Activated naive CD4-positive, alpha-beta T cell treated with anti-CD3 and anti-CD28 coated beads, Interleukin-2, amount 50 U/mL, for 16 hours (primary cell): Measurements from ENCODE around the gene SPDEF.

Experiments used
- DNase-seq: peaks from one replicate; pipeline ENCODE4 v3.0.0-alpha.2; 2020

The SPDEF gene

GRCh38 chr6:34543421-34543820 lies 12.7 kb downstream of the SPDEF start:
- DNase-seq, result no peak

DNA sequence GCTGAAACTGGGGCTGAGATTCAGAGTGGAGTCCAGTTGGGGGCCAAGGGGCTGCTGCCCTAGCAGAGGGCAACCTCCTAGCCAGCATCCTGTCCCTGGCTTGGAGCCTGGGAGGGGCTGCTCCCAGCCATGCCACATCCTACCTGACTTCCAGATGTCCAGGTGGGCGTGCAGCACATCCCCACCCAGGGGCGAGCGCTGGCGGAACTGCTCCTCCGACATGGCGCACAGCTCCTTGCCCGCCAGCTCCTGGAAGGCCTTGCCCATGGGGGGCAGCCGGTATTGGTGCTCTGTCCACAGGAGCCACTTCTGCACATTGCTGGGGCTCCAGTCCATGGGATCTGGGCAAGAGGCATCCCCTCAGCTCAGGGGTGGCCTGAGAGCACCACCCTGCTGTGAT lies 15.3 kb downstream of the SPDEF start:
- DNase-seq, result no peak

DNA sequence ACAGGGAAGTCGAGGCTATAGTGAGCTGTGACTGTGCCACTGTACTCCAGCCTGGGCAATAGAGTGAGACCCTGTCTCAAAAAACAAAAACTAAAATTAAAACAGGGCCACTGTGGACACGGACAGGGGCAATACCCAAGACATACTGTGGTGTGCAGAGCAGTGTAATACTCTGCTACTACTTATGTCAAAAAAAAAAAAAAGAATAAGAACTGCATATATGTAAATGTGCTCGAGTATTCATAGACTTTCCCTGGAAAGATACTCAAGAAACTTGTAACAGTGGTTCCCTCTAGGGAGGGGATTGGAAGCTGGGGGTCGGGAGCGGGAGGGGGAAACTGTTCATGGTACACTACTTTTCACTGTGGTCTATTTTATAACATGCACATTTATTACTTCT lies 15.9 kb downstream of the SPDEF start:
- DNase-seq, result no peak

GRCh38 chr6:34539181-34539580 lies 16.9 kb downstream of the SPDEF start:
- DNase-seq, result no peak

DNA sequence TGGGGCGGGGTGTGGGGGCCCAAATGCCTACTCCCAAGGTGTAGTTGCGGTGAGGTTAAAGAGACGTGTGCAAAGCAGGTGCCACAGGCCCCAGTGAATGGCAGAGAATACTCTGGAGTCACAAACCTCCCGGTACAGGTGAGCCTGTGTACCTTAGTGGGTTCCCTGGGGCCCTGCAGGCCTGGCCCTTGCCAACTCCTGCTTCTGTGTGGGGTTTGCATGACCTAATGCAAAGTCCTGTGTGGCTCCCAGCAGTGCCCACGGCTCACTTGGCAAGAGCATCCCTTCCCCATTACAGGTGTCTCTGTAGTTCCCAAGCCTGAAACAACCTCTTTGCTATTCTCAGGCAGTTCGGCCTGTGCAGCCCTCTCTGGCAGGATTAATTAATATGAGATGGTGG lies 17.5 kb downstream of the SPDEF start:
- DNase-seq, result no peak

GRCh38 chr6:34537922-34538550 lies 18.1 kb downstream of the SPDEF start:
- no peak for DNase-seq

GRCh38 chr6:34536959-34537848 lies 18.9 kb downstream of the SPDEF start:
- no peak for DNase-seq

DNA sequence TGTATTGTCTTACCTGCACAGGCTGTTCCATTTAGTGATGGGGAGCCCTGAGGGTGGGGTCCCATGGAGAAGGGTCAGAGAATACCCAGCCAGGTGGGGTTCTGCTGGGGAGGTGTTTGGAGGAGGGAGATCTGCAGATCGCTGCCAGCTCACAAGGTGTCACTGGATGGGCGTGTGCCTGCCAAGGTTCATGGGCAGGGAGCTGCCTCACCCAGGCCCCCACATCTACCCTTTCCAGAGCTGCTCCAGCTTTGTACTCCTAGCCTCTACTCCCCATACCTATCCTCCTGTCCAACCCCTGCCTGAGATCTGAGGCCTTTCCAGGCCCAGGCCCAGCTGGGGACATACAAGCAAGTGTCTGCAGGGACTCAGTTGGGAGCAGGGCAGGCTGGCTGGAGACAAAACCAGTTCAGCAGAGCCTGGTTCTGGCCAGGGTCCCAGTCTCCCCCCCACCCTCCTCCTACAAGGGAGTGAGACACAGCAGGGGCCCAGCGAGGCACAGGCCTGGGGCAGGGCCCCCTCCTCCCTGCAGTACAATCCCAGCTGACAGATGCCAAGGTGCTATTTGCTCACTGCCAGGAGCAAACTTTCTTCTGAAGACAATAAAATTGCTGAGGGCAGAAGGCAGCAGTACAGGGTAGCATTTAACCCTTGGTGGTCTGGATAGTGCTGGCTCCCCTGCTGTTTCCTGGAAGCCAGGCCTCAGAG lies 19.7 kb downstream of the SPDEF start:
- DNase-seq, result no peak

GRCh38 chr6:34535646-34536045 lies 20.5 kb downstream of the SPDEF start:
- no peak for DNase-seq

- DNase-seq, result no peak
These were observed 20.9 kb downstream of the SPDEF start for GRCh38 chr6:34535199-34535598.

- no peak for DNase-seq
These were observed 21.5 kb downstream of the SPDEF start for GRCh38 chr6:34534656-34535055.

DNA sequence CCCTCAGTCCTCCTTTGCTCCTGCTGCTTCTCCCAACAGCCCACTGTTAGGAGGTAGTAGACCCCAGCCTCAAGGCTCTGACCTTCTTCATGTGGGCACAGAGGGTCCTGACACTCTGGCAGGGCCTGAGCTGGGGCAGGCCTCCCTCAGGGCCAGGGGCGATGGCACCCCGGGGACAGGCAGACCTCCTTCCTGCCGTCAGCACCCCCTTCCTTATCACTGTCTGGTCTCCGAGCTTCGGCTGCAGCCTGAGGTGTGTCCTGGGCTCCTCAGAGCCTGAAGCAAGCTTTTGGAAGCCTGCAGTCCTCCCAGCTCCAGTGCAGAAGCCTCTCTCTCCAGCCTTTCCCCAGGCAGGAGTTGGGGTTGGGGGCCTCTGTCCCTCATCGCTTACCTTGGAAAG lies 22.0 kb downstream of the SPDEF start:
- DNase-seq, result no peak

DNA sequence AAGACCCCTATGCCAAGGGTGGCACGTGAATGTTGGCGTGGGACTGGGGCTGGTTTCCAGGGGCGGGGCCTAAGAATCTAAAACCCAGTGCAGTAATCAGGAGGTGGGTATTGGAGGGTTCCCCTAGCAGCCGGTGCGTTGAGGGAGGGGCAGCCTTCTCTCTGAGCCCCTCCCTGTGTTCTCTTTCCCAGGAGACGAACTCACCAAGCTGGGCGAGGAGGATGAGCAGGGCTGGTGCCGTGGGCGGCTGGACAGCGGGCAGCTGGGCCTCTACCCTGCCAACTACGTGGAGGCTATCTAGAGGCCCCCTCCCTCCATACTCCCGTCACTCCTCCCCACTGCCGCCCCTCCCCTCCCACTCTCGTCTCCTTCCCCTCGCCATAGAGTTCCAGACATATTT lies 23.9 kb downstream of the SPDEF start:
- no peak for DNase-seq

DNA sequence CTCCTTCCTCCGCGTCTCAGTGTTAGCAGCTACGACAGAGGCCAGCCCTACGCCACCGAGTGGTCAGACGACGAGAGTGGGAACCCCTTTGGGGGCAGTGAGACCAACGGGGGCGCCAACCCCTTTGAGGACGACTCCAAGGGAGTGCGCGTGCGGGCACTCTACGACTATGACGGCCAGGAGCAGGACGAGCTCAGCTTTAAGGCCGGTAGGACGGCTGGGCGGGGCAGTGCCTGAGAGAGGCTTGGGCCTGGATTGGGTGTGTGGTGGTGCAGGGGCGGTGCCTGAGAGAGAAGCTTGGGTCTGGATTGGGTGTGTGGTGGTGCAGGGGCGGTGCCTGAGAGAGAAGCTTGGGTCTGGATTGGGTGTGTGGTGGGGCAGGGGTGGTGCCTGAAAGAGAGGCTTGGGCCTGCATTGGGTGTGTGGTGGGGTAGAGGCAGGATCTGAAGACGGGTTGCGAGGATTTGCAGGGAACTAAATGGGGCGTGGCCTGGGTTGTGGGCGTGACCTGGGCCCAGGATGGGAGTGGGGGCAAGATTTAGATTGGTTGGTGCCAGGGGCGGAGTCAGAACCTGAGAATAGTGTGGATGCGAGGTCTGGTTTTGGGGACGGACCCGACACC lies 24.4 kb downstream of the SPDEF start:
- DNase-seq, result peak; percentile 21

DNA sequence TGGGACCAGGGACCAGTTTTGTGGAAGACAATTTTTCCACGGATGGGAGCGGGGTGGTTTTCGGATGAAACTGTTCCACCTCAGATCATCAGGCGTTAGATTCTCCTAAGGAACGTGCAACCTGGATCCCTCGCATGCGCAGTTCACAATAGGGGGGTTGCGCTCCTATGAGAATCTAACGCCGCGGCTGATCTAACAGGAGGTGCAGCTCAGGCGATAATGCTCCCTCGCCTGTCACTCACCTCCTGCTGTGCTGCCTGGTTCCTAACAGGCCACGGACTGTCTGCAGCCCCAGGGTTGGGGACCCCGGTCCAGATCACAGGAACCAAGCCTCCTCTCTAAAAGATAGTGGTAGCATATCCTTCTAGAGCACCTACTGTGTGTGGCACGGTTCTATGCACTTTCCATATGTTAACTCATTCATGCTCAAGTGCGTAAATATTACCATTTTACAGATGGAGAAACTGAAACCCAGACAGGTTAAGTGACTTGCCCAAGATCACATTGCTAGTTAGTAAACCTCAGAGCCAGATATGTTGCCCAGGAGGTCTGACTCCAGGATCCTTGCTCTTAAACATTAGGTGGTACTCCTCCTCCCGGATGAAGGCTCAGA lies 25.3 kb downstream of the SPDEF start:
- DNase-seq, result no peak

GRCh38 chr6:34529665-34530327 lies 26.3 kb downstream of the SPDEF start:
- no peak for DNase-seq

DNA sequence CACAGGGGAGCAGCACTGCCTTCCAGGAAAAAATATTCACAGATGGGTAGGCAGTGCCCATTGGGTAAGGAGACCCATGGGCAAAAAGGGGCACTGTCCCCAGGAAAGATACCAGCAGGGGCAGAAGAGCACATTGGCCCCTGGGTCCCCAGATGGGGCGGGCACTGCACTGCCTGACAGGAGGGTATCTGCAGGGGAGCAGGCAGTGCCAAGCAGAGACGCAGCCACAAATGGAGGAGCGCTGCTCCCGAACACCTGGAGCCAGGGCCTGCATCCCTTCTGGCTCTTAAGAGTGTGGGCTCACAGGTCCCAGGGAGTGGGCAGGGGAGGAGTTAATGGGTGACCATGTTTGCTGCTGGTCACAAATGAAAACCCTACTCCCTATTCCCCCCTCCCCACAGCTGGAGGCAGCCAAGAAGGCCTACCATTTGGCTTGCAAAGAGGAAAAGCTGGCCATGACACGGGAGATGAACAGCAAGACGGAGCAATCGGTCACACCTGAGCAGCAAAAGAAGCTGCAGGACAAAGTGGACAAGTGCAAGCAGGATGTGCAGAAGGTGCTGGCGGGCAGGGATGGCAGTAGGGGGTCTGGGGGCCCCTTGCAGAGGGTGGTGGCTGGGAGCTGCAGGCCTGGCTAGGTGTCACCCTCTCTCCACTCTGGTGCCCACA lies 27.0 kb downstream of the SPDEF start:
- DNase-seq, result no peak

DNA sequence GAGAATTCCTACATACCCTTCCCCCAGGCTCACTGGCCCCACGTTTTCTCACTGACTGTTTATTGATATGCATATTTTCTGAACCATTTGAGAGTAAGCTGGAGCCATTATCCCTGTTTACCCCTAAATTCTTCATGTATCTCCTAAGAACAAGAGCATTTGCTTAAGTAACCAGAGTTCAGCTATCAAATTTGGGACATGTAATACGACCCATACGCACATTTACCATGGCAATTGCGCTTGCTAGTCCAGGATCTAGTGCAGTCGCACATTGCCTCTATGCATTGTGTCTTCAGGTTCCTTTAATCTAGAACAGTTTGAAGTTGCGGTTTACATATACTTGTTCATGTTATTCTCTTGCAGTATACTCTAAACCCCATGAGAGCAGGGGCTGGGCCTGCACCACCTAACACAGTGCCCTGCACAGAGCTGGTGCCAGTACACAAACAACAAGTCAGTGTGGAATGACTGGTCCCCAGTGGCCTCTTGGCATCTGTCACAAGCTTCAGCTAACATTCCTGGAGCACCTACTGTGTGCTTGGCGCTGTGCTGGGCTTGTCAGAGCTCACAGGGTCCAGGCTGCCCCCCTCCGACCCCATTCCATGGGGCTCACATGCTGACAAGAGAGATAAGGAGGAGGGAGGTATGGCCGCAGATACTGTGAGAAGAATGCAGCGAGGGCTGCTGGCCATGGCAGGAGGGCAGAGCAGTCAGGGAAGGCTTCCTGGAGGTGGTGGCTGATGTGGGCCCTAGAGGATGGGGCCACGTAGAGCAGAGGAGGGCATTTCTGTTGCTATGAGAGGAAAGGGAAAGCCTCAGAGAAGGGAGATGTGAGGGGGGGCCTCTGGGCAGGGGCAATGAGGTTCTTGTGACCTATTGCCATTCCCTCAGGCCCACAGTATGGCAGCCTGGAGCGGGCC lies 28.1 kb downstream of the SPDEF start:
- no peak for DNase-seq

GRCh38 chr6:34526992-34527728 lies 29.0 kb downstream of the SPDEF start:
- DNase-seq, result peak; percentile 97
